Thymus (tissue), 11 donors: ENCODE data around the gene CASR. TPM values are rescaled to one million over a fixed set of nuclear protein-coding genes. Genes with fewer than 3 reads are reported as not detected.

Experiments
- DNase-seq, 9 donors: peaks; one replicate each; pipeline ENCODE4 v3.0.0-alpha.2; 2013; ENCODE audit warnings: low spot score in 9 of 9, low read depth in 6 of 9, missing footprints in 1 of 9
- H3K27ac ChIP-seq, 2 donors: one replicate each; pipeline ENCODE4 v1.5.1; 2013; ENCODE audit warnings: control low read depth in 1 of 2, low read depth in 1 of 2, low read length in 1 of 2, mild to moderate bottlenecking in 1 of 2, moderate library complexity in 1 of 2
- H3K27me3 ChIP-seq, 2 donors: one replicate each; pipeline ENCODE4 v1.5.1; 2013; ENCODE audit warnings: low read length in 1 of 2; ENCODE audit not compliant: control insufficient read depth in 2 of 2, insufficient read depth in 1 of 2
- H3K36me3 ChIP-seq, 2 donors: one replicate each; pipeline ENCODE4 v1.5.1; 2013; ENCODE audit warnings: low read length in 1 of 2, mild to moderate bottlenecking in 1 of 2, moderate library complexity in 1 of 2; ENCODE audit not compliant: control insufficient read depth in 2 of 2, insufficient read depth in 2 of 2
- H3K4me1 ChIP-seq, 2 donors: one replicate each; pipeline ENCODE4 v1.5.1; 2013; ENCODE audit warnings: low read length in 2 of 2; ENCODE audit not compliant: control insufficient read depth in 2 of 2, insufficient read depth in 2 of 2
- H3K4me3 ChIP-seq, 2 donors: one replicate each; pipeline ENCODE4 v1.5.1; 2013; ENCODE audit warnings: low read length in 2 of 2, control low read depth in 1 of 2, mild to moderate bottlenecking in 1 of 2
- H3K9me3 ChIP-seq, 2 donors: one replicate each; pipeline ENCODE4 v1.5.1; 2013; ENCODE audit warnings: low read length in 1 of 2, mild to moderate bottlenecking in 1 of 2; ENCODE audit not compliant: control insufficient read depth in 2 of 2, insufficient read depth in 1 of 2
- WGBS: extraction: QIAGEN DNeasy Blood & Tissue Kit; methylation state at CpG from one replicate; pipeline ENCODE4 v1.1.7; 2013; 5-methylcytosine and 5-hydroxymethylcytosine counted together
- polyA plus RNA-seq: library from polyadenylated mRNA; stranded (reverse); fragments of 200-250 nt; gene quantifications from one replicate; pipeline ENCODE4 v1.2.3, GENCODE V29; 2013
- total RNA-seq: library from RNA; stranded (reverse); fragments of 120-200 nt; gene quantifications from one replicate; pipeline ENCODE4 v1.2.4, GENCODE V29; 2013
- donor health status: healthy.

CASR gene
- total and polyA plus RNA-seq, 2 donors: 0.09 to 0.43 TPM

GRCh38 chr3:122273498-122273897 is 90.0 kb downstream of the CASR start:
- WGBS: 55% methylated on average over 2 of the region's 2 CpGs

DNA sequence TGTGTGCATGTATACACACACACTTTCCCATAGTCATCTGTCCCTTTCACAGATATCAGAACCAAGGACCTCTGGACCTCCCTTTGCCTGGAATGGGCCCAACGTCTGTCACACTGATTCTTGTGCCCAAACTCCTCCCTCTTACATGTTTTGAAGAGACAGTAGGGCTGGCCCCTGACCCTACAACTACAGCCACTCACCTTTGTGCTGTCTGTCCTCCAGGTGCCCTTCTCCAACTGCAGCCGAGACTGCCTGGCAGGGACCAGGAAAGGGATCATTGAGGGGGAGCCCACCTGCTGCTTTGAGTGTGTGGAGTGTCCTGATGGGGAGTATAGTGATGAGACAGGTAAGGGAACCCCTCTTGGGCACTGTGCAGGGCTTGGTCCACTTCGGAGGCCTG is 98.4 kb downstream of the CASR start:
- Histone ChIP-seq H3K4me3 (no peak overlapping the region), H3K4me1 (no peaks in the 10 kb centered on the region), H3K9me3 (no peaks in the 10 kb centered on the region), H3K27ac (no peak overlapping the region), H3K27me3 (no peaks in the 10 kb centered on the region), H3K36me3 (no peaks in the 10 kb centered on the region)
- WGBS: 93% methylated on average over 3 of the region's 3 CpGs
- no peak for DNase-seq

More at GRCh38 chr3:122273498-122273897, 90.0 kb downstream of the CASR start:
- Histone ChIP-seq H3K4me1 (peaks cover 22% of the 10 kb centered on the region in 2 donors), H3K36me3 (no peaks in the 10 kb centered on the region), H3K27ac (no peak overlapping the region), H3K9me3 (no peaks in the 10 kb centered on the region), H3K4me3 (no peak overlapping the region), H3K27me3 (no peaks in the 10 kb centered on the region)
- DNase-seq: peak in 1 of 9 donors; percentile 35

DNA sequence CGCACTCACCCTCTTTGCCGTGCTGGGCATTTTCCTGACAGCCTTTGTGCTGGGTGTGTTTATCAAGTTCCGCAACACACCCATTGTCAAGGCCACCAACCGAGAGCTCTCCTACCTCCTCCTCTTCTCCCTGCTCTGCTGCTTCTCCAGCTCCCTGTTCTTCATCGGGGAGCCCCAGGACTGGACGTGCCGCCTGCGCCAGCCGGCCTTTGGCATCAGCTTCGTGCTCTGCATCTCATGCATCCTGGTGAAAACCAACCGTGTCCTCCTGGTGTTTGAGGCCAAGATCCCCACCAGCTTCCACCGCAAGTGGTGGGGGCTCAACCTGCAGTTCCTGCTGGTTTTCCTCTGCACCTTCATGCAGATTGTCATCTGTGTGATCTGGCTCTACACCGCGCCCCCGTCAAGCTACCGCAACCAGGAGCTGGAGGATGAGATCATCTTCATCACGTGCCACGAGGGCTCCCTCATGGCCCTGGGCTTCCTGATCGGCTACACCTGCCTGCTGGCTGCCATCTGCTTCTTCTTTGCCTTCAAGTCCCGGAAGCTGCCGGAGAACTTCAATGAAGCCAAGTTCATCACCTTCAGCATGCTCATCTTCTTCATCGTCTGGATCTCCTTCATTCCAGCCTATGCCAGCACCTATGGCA is 100.5 kb downstream of the CASR start:
- DNase-seq: no peak

DNA sequence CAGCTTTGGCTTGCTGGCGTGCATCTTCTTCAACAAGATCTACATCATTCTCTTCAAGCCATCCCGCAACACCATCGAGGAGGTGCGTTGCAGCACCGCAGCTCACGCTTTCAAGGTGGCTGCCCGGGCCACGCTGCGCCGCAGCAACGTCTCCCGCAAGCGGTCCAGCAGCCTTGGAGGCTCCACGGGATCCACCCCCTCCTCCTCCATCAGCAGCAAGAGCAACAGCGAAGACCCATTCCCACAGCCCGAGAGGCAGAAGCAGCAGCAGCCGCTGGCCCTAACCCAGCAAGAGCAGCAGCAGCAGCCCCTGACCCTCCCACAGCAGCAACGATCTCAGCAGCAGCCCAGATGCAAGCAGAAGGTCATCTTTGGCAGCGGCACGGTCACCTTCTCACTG is 101.0 kb downstream of the CASR start:
- Histone ChIP-seq H3K4me3 (no peak overlapping the region), H3K9me3 (no peaks in the 10 kb centered on the region), H3K27ac (no peak overlapping the region), H3K27me3 (no peaks in the 10 kb centered on the region), H3K4me1 (no peaks in the 10 kb centered on the region), H3K36me3 (no peaks in the 10 kb centered on the region)
- 99% methylated on average over 20 of the region's 20 CpGs for WGBS
- no peak for DNase-seq

More for the DNA sequence above, 100.5 kb downstream of the CASR start:
- Histone ChIP-seq H3K4me1 (no peaks in the 10 kb centered on the region), H3K27ac (no peak overlapping the region), H3K9me3 (no peaks in the 10 kb centered on the region), H3K36me3 (no peaks in the 10 kb centered on the region), H3K4me3 (no peak overlapping the region), H3K27me3 (no peaks in the 10 kb centered on the region)
- WGBS: 92% methylated on average over 22 of the region's 22 CpGs

- Histone ChIP-seq H3K4me1 (peaks cover 6 to 14% of the 10 kb centered on the region in 2 donors), H3K27ac (no peak overlapping the region)
Measured at GRCh38 chr3:122294359-122294758, 110.9 kb downstream of the CASR start.

GRCh38 chr3:122295266-122296062 is 112.0 kb downstream of the CASR start:
- DNase-seq: peak in 6 of 9 donors; percentile 15 to 69 (median 44)
- WGBS: 38% methylated on average over 5 of the region's 5 CpGs
- no peak overlapping the region for H3K4me3 ChIP-seq
- H3K36me3 ChIP-seq: no peaks in the 10 kb centered on the region
- peaks cover 0 to 5% of the 10 kb centered on the region in 2 donors for H3K9me3 ChIP-seq
- no peaks in the 10 kb centered on the region for H3K27me3 ChIP-seq
- no peak overlapping the region for H3K27ac ChIP-seq
- H3K4me1 ChIP-seq: peaks cover 6 to 14% of the 10 kb centered on the region in 2 donors

More at GRCh38 chr3:122294359-122294758, 110.9 kb downstream of the CASR start:
- H3K27me3 ChIP-seq: no peaks in the 10 kb centered on the region
- no peak overlapping the region for H3K4me3 ChIP-seq
- WGBS: 92% methylated on average over 6 of the region's 6 CpGs
- no peaks in the 10 kb centered on the region for H3K36me3 ChIP-seq
- DNase-seq: no peak
- H3K9me3 ChIP-seq: no peaks in the 10 kb centered on the region

DNA sequence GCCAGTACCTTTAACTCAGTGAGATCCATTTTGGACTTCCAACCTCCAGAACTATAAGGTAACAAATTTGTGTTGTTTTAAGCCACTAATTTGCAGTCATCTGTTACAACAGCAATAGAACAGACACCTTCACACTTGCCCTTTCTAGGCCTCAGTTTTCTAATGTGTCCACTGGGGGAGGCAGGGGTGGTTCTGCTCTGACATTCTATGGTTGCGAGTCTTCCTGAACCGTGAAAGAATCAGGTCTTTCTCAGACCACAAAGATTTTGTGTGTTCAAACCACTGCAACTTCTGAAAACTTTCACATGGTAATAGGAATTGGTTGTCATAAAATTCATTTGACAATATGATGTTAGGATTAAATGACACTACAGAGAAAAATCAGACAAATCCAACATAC is 114.8 kb downstream of the CASR start:
- Histone ChIP-seq H3K36me3 (no peaks in the 10 kb centered on the region), H3K9me3 (peaks cover 0 to 5% of the 10 kb centered on the region in 2 donors), H3K4me3 (no peak overlapping the region), H3K27me3 (no peaks in the 10 kb centered on the region), H3K27ac (no peak overlapping the region), H3K4me1 (peaks cover 6 to 14% of the 10 kb centered on the region in 2 donors)
- DNase-seq: peak in 1 of 9 donors; percentile 26
- WGBS: 16% methylated on average over 2 of the region's 2 CpGs

DNA sequence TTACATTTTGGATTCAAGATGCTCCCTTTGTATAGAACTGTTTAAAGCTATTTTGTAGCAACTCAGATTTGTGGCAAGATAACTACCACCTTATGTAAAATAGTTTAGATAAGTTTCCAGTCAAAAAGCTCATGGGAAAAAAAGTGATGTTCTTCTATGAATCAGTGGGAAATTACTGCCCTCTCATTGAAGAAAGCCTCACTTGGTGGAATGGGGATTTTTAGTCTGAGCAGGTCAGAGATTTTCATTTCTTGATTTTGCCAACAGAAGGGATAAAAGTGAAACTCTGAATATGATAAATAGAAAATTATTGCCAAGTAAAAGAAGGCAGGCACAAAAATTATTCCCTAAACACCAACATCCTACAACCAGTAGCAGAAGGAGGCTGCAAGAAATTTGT is 115.7 kb downstream of the CASR start:
- no peak for DNase-seq

GRCh38 chr3:122299872-122300460 is 116.5 kb downstream of the CASR start:
- WGBS: 97% methylated on average over 12 of the region's 12 CpGs
- peak in 7 of 9 donors; percentile 13 to 66 (median 32) for DNase-seq

More for the DNA sequence above, 115.7 kb downstream of the CASR start:
- Histone ChIP-seq H3K4me3 (no peak overlapping the region), H3K36me3 (no peaks in the 10 kb centered on the region), H3K27me3 (no peaks in the 10 kb centered on the region), H3K27ac (no peak overlapping the region), H3K9me3 (peaks cover 0 to 5% of the 10 kb centered on the region in 2 donors), H3K4me1 (peaks cover 6 to 14% of the 10 kb centered on the region in 2 donors)

More at GRCh38 chr3:122299872-122300460, 116.5 kb downstream of the CASR start:
- peaks cover 0 to 5% of the 10 kb centered on the region in 2 donors for H3K9me3 ChIP-seq
- H3K27ac ChIP-seq: no peak overlapping the region
- H3K4me3 ChIP-seq: no peak overlapping the region
- H3K36me3 ChIP-seq: no peaks in the 10 kb centered on the region
- no peaks in the 10 kb centered on the region for H3K27me3 ChIP-seq
- peaks cover 6 to 13% of the 10 kb centered on the region in 2 donors for H3K4me1 ChIP-seq
